ENCODE measurements around the gene EHBP1. TPM values are rescaled to one million over a fixed set of nuclear protein-coding genes. Genes with fewer than 3 reads are reported as not detected.

EHBP1 gene
- total RNA-seq, 3 donors from 2014 or later = 65.9 to 118 (median 87.2) TPM

GRCh38 chr2:62919041-62919440 is 213.5 kb downstream of the EHBP1 start:
- TF ChIP-seq CTCF (IDR thresholded peaks at IDR 0.05) (no peak), POLR2AphosphoS5 (IDR thresholded peaks at IDR 0.05) (no peak), POLR2A (IDR thresholded peaks at IDR 0.05) (no peak)
- DNase-seq (ENCODE audit: low spot score in 2 of 2) = no peak
- peaks cover 0 to 17% of the 10 kb centered on the region in 2 donors for H3K9me3 ChIP-seq
- no peaks in the 10 kb centered on the region for H3K4me1 ChIP-seq
- no peaks in the 10 kb centered on the region for H3K36me3 ChIP-seq
- no peak overlapping the region for H3K27ac ChIP-seq
- H3K4me3 ChIP-seq = no peak overlapping the region
- H3K27me3 ChIP-seq = no peaks in the 10 kb centered on the region
- intact Hi-C loops (cut with DNase I; ENCODE audit: low total_unique reads) = no loop called here

GRCh38 chr2:62920070-62920469 is 214.6 kb downstream of the EHBP1 start:
- no peak for TF ChIP-seq POLR2AphosphoS5 (IDR thresholded peaks at IDR 0.05)
- no peak for TF ChIP-seq POLR2A (IDR thresholded peaks at IDR 0.05)
- TF ChIP-seq CTCF (IDR thresholded peaks at IDR 0.05) = no peak
- no peaks in the 10 kb centered on the region for H3K4me1 ChIP-seq
- no peaks in the 10 kb centered on the region for H3K27me3 ChIP-seq
- no peaks in the 10 kb centered on the region for H3K36me3 ChIP-seq
- intact Hi-C loops (cut with DNase I; ENCODE audit: low total_unique reads) = no loop called here
- H3K9me3 ChIP-seq = peaks cover 0 to 17% of the 10 kb centered on the region in 2 donors
- no peak overlapping the region for H3K4me3 ChIP-seq
- H3K27ac ChIP-seq = no peak overlapping the region
- DNase-seq (ENCODE audit: low spot score in 2 of 2) = no peak

- TF ChIP-seq POLR2AphosphoS5 (IDR thresholded peaks at IDR 0.05) (no peak), POLR2A (IDR thresholded peaks at IDR 0.05) (no peak), CTCF (IDR thresholded peaks at IDR 0.05) (no peak)
- Histone ChIP-seq H3K36me3 (no peaks in the 10 kb centered on the region), H3K4me1 (no peaks in the 10 kb centered on the region), H3K27me3 (no peaks in the 10 kb centered on the region), H3K4me3 (no peak overlapping the region), H3K9me3 (peaks cover 0 to 17% of the 10 kb centered on the region in 2 donors), H3K27ac (no peak overlapping the region)
- no peak for DNase-seq (ENCODE audit: low spot score in 2 of 2)
- intact Hi-C loops (cut with DNase I; ENCODE audit: low total_unique reads) = no loop called here
These were observed 217.7 kb downstream of the EHBP1 start for GRCh38 chr2:62923242-62923641.

GRCh38 chr2:62923881-62924280 is 218.4 kb downstream of the EHBP1 start:
- no peak overlapping the region for H3K27ac ChIP-seq
- H3K36me3 ChIP-seq = no peaks in the 10 kb centered on the region
- intact Hi-C loops (cut with DNase I; ENCODE audit: low total_unique reads) = no loop called here
- TF ChIP-seq CTCF (IDR thresholded peaks at IDR 0.05) (no peak), POLR2AphosphoS5 (IDR thresholded peaks at IDR 0.05) (no peak), POLR2A (IDR thresholded peaks at IDR 0.05) (no peak)
- no peak overlapping the region for H3K4me3 ChIP-seq
- H3K27me3 ChIP-seq = no peaks in the 10 kb centered on the region
- no peaks in the 10 kb centered on the region for H3K4me1 ChIP-seq
- H3K9me3 ChIP-seq = peaks cover 0 to 17% of the 10 kb centered on the region in 2 donors
- DNase-seq (ENCODE audit: low spot score in 2 of 2) = no peak

GRCh38 chr2:62928015-62928414 is 222.5 kb downstream of the EHBP1 start:
- no peaks in the 10 kb centered on the region for H3K9me3 ChIP-seq
- H3K36me3 ChIP-seq = no peaks in the 10 kb centered on the region
- H3K4me3 ChIP-seq = no peak overlapping the region
- intact Hi-C loops (cut with DNase I; ENCODE audit: low total_unique reads) = no loop called here
- H3K27me3 ChIP-seq = no peaks in the 10 kb centered on the region
- H3K27ac ChIP-seq = no peak overlapping the region
- no peaks in the 10 kb centered on the region for H3K4me1 ChIP-seq
- TF ChIP-seq CTCF (IDR thresholded peaks at IDR 0.05) (no peak), POLR2AphosphoS5 (IDR thresholded peaks at IDR 0.05) (no peak), POLR2A (IDR thresholded peaks at IDR 0.05) (no peak)
- DNase-seq (ENCODE audit: low spot score in 2 of 2) = no peak
